Activated CD8-positive, alpha-beta T cell treated with anti-CD3 and anti-CD28 coated beads, Interleukin-2, amount 10 ng/mL, durations not matched to agents 7 days and 5 days (primary cell): ENCODE data around the gene SELENOI. TPM values are rescaled to one million over a fixed set of nuclear protein-coding genes. Genes with fewer than 3 reads are reported as not detected.

Source experiments
- ATAC-seq: fragments of 150-1000 bp; cut with Tn5 transposase; one replicate; pipeline ENCODE4 v1.10.0; 2021; ENCODE audit warnings: moderate library complexity
- CTCF ChIA-PET: fragments of 350-600 bp; sonication (Branson Sonifier 250); formaldehyde crosslinking; loops from one replicate; lab custom pipeline; 2021; ENCODE audit warnings: antibody characterized with exemption; lab: Charles Lee
- POLR2A ChIA-PET: fragments of 350-600 bp; sonication (Branson Sonifier 250); formaldehyde crosslinking; loops from one replicate; lab custom pipeline; 2021; ENCODE audit warnings: antibody characterized with exemption; lab: Charles Lee
- DNase-seq: peaks from one replicate; pipeline ENCODE4 v3.0.0-alpha.2; 2020
- H3K27ac Mint-ChIP-seq: one replicate; pipeline ENCODE4 v1.8.0; 2021; ENCODE audit warnings: mild to moderate bottlenecking, mixed read lengths
- H3K27me3 Mint-ChIP-seq: one replicate; pipeline ENCODE4 v1.8.0; 2021; ENCODE audit warnings: low read depth, mixed read lengths
- H3K36me3 Mint-ChIP-seq: one replicate; pipeline ENCODE4 v1.8.0; 2021; ENCODE audit warnings: low read depth, mixed read lengths
- H3K4me1 Mint-ChIP-seq: one replicate; pipeline ENCODE4 v1.8.0; 2021; ENCODE audit warnings: low read depth, mixed read lengths
- H3K4me3 Mint-ChIP-seq: one replicate; pipeline ENCODE4 v1.8.0; 2021; ENCODE audit warnings: mild to moderate bottlenecking, mixed read lengths
- H3K9me3 Mint-ChIP-seq: one replicate; pipeline ENCODE4 v1.8.0; 2022; ENCODE audit warnings: mixed read lengths; ENCODE audit not compliant: insufficient read depth
- total RNA-seq, 2 experiments: library from RNA; stranded (reverse); gene quantifications; one replicate each; pipeline ENCODE4 v1.2.3, GENCODE V29; 2021

Gene SELENOI
- total RNA-seq, 2 experiments from 2014 or later, result 36.8 to 37.6 TPM

GRCh38 chr2:26411419-26411818 lies 65.5 kb downstream of the SELENOI start:
- Mint-ChIP-seq H3K36me3 (no peaks in the 10 kb centered on the region), H3K9me3 (no peaks in the 10 kb centered on the region), H3K27ac (no peak overlapping the region), H3K27me3 (peaks cover 5% of the 10 kb centered on the region), H3K4me1 (peaks cover 9% of the 10 kb centered on the region), H3K4me3 (no peak overlapping the region)
- ATAC-seq, result no peak
- POLR2A ChIA-PET, result no interaction called here
- CTCF ChIA-PET, result interaction anchor here (1.3 kb wide), 1 partner anchor 36 kb away, joined by 3 read pairs; no protein-coding TSS in a partner anchor
- DNase-seq, result no peak

GRCh38 chr2:26412091-26412673 lies 66.2 kb downstream of the SELENOI start:
- Mint-ChIP-seq H3K36me3 (no peaks in the 10 kb centered on the region), H3K27me3 (peaks cover 9% of the 10 kb centered on the region), H3K9me3 (no peaks in the 10 kb centered on the region), H3K27ac (peak overlapping the region; percentile 5), H3K4me1 (peaks cover 9% of the 10 kb centered on the region), H3K4me3 (peak overlapping the region; percentile 27)
- ATAC-seq (peak; percentile 47), DNase-seq (no peak)
- ChIA-PET POLR2A (no interaction called here), CTCF (no interaction called here)

- Mint-ChIP-seq H3K4me3 (no peak overlapping the region), H3K9me3 (no peaks in the 10 kb centered on the region), H3K27me3 (peaks cover 8% of the 10 kb centered on the region), H3K36me3 (no peaks in the 10 kb centered on the region), H3K27ac (no peak overlapping the region), H3K4me1 (peaks cover 9% of the 10 kb centered on the region)
- CTCF ChIA-PET, result interaction anchor here (0.9 to 1.4 kb wide), 2 partner anchors 9 to 69 kb away, joined by 3 read pairs; partner anchors contain the start of gene SELENOI
- POLR2A ChIA-PET, result no interaction called here
- ATAC-seq (no peak), DNase-seq (no peak)
These were observed 68.4 kb downstream of the SELENOI start for GRCh38 chr2:26414311-26414710.

- H3K4me1 Mint-ChIP-seq, result no peaks in the 10 kb centered on the region
- no peaks in the 10 kb centered on the region for H3K9me3 Mint-ChIP-seq
- peaks cover 26% of the 10 kb centered on the region for H3K27me3 Mint-ChIP-seq
- ChIA-PET CTCF (no interaction called here), POLR2A (no interaction called here)
- ATAC-seq (no peak), DNase-seq (no peak)
- H3K27ac Mint-ChIP-seq, result no peak overlapping the region
- no peaks in the 10 kb centered on the region for H3K36me3 Mint-ChIP-seq
- H3K4me3 Mint-ChIP-seq, result no peak overlapping the region
These were observed 76.0 kb downstream of the SELENOI start for GRCh38 chr2:26421961-26422360.

GRCh38 chr2:26422947-26423629 lies 77.1 kb downstream of the SELENOI start:
- POLR2A ChIA-PET, result no interaction called here
- no peaks in the 10 kb centered on the region for H3K36me3 Mint-ChIP-seq
- ATAC-seq (no peak), DNase-seq (no peak)
- CTCF ChIA-PET, result no interaction called here
- no peaks in the 10 kb centered on the region for H3K9me3 Mint-ChIP-seq
- H3K27me3 Mint-ChIP-seq, result peaks cover 24% of the 10 kb centered on the region
- no peak overlapping the region for H3K4me3 Mint-ChIP-seq
- H3K27ac Mint-ChIP-seq, result no peak overlapping the region
- H3K4me1 Mint-ChIP-seq, result no peaks in the 10 kb centered on the region

GRCh38 chr2:26423750-26424149 lies 77.8 kb downstream of the SELENOI start:
- Mint-ChIP-seq H3K4me1 (no peaks in the 10 kb centered on the region), H3K36me3 (no peaks in the 10 kb centered on the region), H3K27me3 (peaks cover 22% of the 10 kb centered on the region), H3K4me3 (no peak overlapping the region), H3K27ac (no peak overlapping the region), H3K9me3 (no peaks in the 10 kb centered on the region)
- CTCF ChIA-PET, result no interaction called here
- DNase-seq, result no peak
- ATAC-seq, result no peak
- POLR2A ChIA-PET, result no interaction called here

GRCh38 chr2:26424221-26424620 lies 78.3 kb downstream of the SELENOI start:
- no peak for ATAC-seq
- POLR2A ChIA-PET, result interaction anchor here (0.5 kb wide), 1 partner anchor 163 kb away, joined by 3 read pairs; no protein-coding TSS in a partner anchor
- no peak for DNase-seq
- no peak overlapping the region for H3K27ac Mint-ChIP-seq
- H3K9me3 Mint-ChIP-seq, result no peaks in the 10 kb centered on the region
- no peak overlapping the region for H3K4me3 Mint-ChIP-seq
- no peaks in the 10 kb centered on the region for H3K36me3 Mint-ChIP-seq
- peaks cover 22% of the 10 kb centered on the region for H3K27me3 Mint-ChIP-seq
- no peaks in the 10 kb centered on the region for H3K4me1 Mint-ChIP-seq
- CTCF ChIA-PET, result no interaction called here

GRCh38 chr2:26428846-26429245 lies 82.9 kb downstream of the SELENOI start:
- Mint-ChIP-seq H3K36me3 (no peaks in the 10 kb centered on the region), H3K9me3 (no peaks in the 10 kb centered on the region), H3K4me3 (no peak overlapping the region), H3K27me3 (peaks cover 17% of the 10 kb centered on the region), H3K27ac (no peak overlapping the region), H3K4me1 (no peaks in the 10 kb centered on the region)
- POLR2A ChIA-PET, result interaction anchor here (0.6 kb wide), 1 partner anchor 110 kb away, joined by 3 read pairs; no protein-coding TSS in a partner anchor
- CTCF ChIA-PET, result no interaction called here
- no peak for ATAC-seq
- DNase-seq, result no peak

- ChIA-PET POLR2A (interaction anchor here (0.6 kb wide), 1 partner anchor 111 kb away, joined by 3 read pairs; no protein-coding TSS in a partner anchor), CTCF (no interaction called here)
- Mint-ChIP-seq H3K27me3 (peaks cover 15% of the 10 kb centered on the region), H3K9me3 (no peaks in the 10 kb centered on the region), H3K36me3 (no peaks in the 10 kb centered on the region), H3K27ac (no peak overlapping the region), H3K4me3 (no peak overlapping the region), H3K4me1 (no peaks in the 10 kb centered on the region)
- DNase-seq (no peak), ATAC-seq (no peak)
These were observed 84.0 kb downstream of the SELENOI start for GRCh38 chr2:26429779-26430578.

GRCh38 chr2:26430826-26431225 lies 84.9 kb downstream of the SELENOI start:
- DNase-seq (no peak), ATAC-seq (no peak)
- ChIA-PET CTCF (interaction anchor here (0.9 kb wide), 1 partner anchor 36 kb away, joined by 4 read pairs; no protein-coding TSS in a partner anchor), POLR2A (no interaction called here)
- Mint-ChIP-seq H3K36me3 (no peaks in the 10 kb centered on the region), H3K27me3 (peaks cover 14% of the 10 kb centered on the region), H3K9me3 (no peaks in the 10 kb centered on the region), H3K27ac (no peak overlapping the region), H3K4me3 (no peak overlapping the region), H3K4me1 (no peaks in the 10 kb centered on the region)

GRCh38 chr2:26432363-26432762 lies 86.4 kb downstream of the SELENOI start:
- Mint-ChIP-seq H3K27ac (no peak overlapping the region), H3K4me3 (no peak overlapping the region), H3K9me3 (no peaks in the 10 kb centered on the region), H3K36me3 (no peaks in the 10 kb centered on the region), H3K27me3 (peaks cover 11% of the 10 kb centered on the region), H3K4me1 (no peaks in the 10 kb centered on the region)
- CTCF ChIA-PET, result no interaction called here
- DNase-seq (no peak), ATAC-seq (no peak)
- POLR2A ChIA-PET, result no interaction called here

- no peak overlapping the region for H3K27ac Mint-ChIP-seq
- H3K27me3 Mint-ChIP-seq, result peaks cover 11% of the 10 kb centered on the region
These were observed 86.9 kb downstream of the SELENOI start for GRCh38 chr2:26432859-26433258.

More at GRCh38 chr2:26432859-26433258, 86.9 kb downstream of the SELENOI start:
- no peak overlapping the region for H3K4me3 Mint-ChIP-seq
- ChIA-PET CTCF (interaction anchor here (0.8 kb wide), 1 partner anchor 70 kb away, joined by 3 read pairs; no protein-coding TSS in a partner anchor), POLR2A (no interaction called here)
- no peaks in the 10 kb centered on the region for H3K9me3 Mint-ChIP-seq
- no peaks in the 10 kb centered on the region for H3K36me3 Mint-ChIP-seq
- no peaks in the 10 kb centered on the region for H3K4me1 Mint-ChIP-seq
- no peak for ATAC-seq
- DNase-seq, result no peak
